OCI-LY1 (cell line): Measurements from ENCODE around the gene FARP1.

ENCODE experiments used
- H2AFZ ChIP-seq: fragments of 200-600 bp; sonication (generic), shearing (Covaris generic); 2 replicates; pipeline ENCODE4 v1.6.0; 2014; ENCODE audit warnings: antibody characterized with exemption, mild to moderate bottlenecking, low read length
- H3F3A ChIP-seq: fragments of 200-600 bp; sonication (generic), shearing (Covaris generic); 2 replicates; pipeline ENCODE4 v1.6.0; 2014; ENCODE audit warnings: mild to moderate bottlenecking, antibody characterized with exemption, low read length, moderate library complexity; ENCODE audit not compliant: insufficient read depth
- H3K27ac ChIP-seq: fragments of 200-600 bp; sonication (generic); 2 replicates; pipeline ENCODE4 v1.5.1; 2014; ENCODE audit warnings: low read length, mixed run types, mild to moderate bottlenecking, low read depth; ENCODE audit not compliant: poor library complexity, severe bottlenecking
- H3K27me3 ChIP-seq: fragments of 200-600 bp; sonication (generic); 2 replicates; pipeline ENCODE4 v1.6.0; 2014; ENCODE audit warnings: antibody characterized with exemption, mild to moderate bottlenecking, low read length, moderate library complexity; ENCODE audit not compliant: insufficient read depth
- H3K36me3 ChIP-seq: fragments of 200-600 bp; sonication (generic); 2 replicates; pipeline ENCODE4 v1.6.1; 2014; ENCODE audit warnings: mild to moderate bottlenecking, antibody characterized with exemption, low read length, moderate library complexity, mixed read lengths; ENCODE audit not compliant: insufficient read depth
- H3K4me1 ChIP-seq: fragments of 200-600 bp; sonication (generic); 2 replicates; pipeline ENCODE4 v1.5.1; 2014; ENCODE audit warnings: mild to moderate bottlenecking, low read length, moderate library complexity; ENCODE audit not compliant: insufficient read depth, severe bottlenecking
- H3K4me2 ChIP-seq: fragments of 200-600 bp; sonication (generic), shearing (Covaris generic); 2 replicates; pipeline ENCODE4 v1.6.1; 2014; ENCODE audit warnings: low read length
- H3K4me3 ChIP-seq: fragments of 200-600 bp; sonication (generic); 2 replicates; pipeline ENCODE4 v1.5.1; 2014; ENCODE audit warnings: low read length, low read depth, mild to moderate bottlenecking, mixed read lengths; ENCODE audit not compliant: poor library complexity, severe bottlenecking
- H3K79me2 ChIP-seq: fragments of 200-600 bp; shearing (Covaris generic); 2 replicates; pipeline ENCODE4 v1.6.1; 2016; ENCODE audit warnings: mixed run types, low read length, mixed read lengths; ENCODE audit not compliant: insufficient read depth
- H3K9ac ChIP-seq: fragments of 200-600 bp; sonication (generic), shearing (Covaris generic); 2 replicates; pipeline ENCODE4 v1.6.1; 2014; ENCODE audit warnings: mild to moderate bottlenecking, low read length, mixed read lengths
- H3K9me2 ChIP-seq: fragments of 200-600 bp; sonication (generic), shearing (Covaris generic); 2 replicates; pipeline ENCODE4 v1.6.1; 2014; ENCODE audit warnings: low read depth, mild to moderate bottlenecking, low read length, mixed read lengths
- H3K9me3 ChIP-seq: fragments of 200-600 bp; shearing (Covaris generic); 2 replicates; pipeline ENCODE4 v1.6.1; 2014; ENCODE audit warnings: low read length, mixed read lengths
- H4K20me1 ChIP-seq: fragments of 200-600 bp; sonication (generic), shearing (Covaris generic); 2 replicates; pipeline ENCODE4 v1.6.0; 2016; ENCODE audit warnings: mild to moderate bottlenecking, low read length; ENCODE audit not compliant: insufficient read depth
- CTCF ChIP-seq: fragments of 200-600 bp; sonication (generic), shearing (Covaris generic); IDR thresholded peaks from 2 replicates; pipeline ENCODE4 v1.5.1; 2017; ENCODE audit warnings: mild to moderate bottlenecking, antibody characterized with exemption, low read length, moderate library complexity, mixed read lengths
- EZH2 ChIP-seq: fragments of 200-600 bp; sonication (generic), shearing (Covaris generic); IDR thresholded peaks from 2 replicates; pipeline ENCODE4 v1.8.0; 2017; ENCODE audit warnings: borderline replicate concordance, mixed run types, mild to moderate bottlenecking, antibody characterized with exemption, low read length, moderate library complexity, mixed read lengths

FARP1 gene

GRCh38 chr13:98192008-98192407 lies 49.1 kb downstream of the FARP1 start:
- no peak overlapping the region for H2AFZ ChIP-seq
- no peaks in the 10 kb centered on the region for H4K20me1 ChIP-seq

GRCh38 chr13:98195054-98195791 lies 52.3 kb downstream of the FARP1 start:
- H4K20me1 ChIP-seq = no peaks in the 10 kb centered on the region
- no peaks in the 10 kb centered on the region for H3F3A ChIP-seq
- H3K9me2 ChIP-seq = no peaks in the 10 kb centered on the region
- no peak overlapping the region for H3K9ac ChIP-seq
- no peaks in the 10 kb centered on the region for H3K4me1 ChIP-seq
- no peak overlapping the region for H3K4me2 ChIP-seq
- TF ChIP-seq EZH2 (no peak), CTCF (no peak)
- H2AFZ ChIP-seq = no peak overlapping the region
- no peaks in the 10 kb centered on the region for H3K79me2 ChIP-seq
- H3K36me3 ChIP-seq = no peaks in the 10 kb centered on the region
- H3K4me3 ChIP-seq = no peak overlapping the region
- no peaks in the 10 kb centered on the region for H3K9me3 ChIP-seq
- no peaks in the 10 kb centered on the region; the same call in 1 of the 2 replicates for H3K27me3 ChIP-seq
- no peak overlapping the region for H3K27ac ChIP-seq

More at GRCh38 chr13:98192008-98192407, 49.1 kb downstream of the FARP1 start:
- H3K4me3 ChIP-seq = no peak overlapping the region
- H3K27ac ChIP-seq = no peak overlapping the region
- no peaks in the 10 kb centered on the region for H3K9me2 ChIP-seq
- H3F3A ChIP-seq = no peaks in the 10 kb centered on the region
- no peaks in the 10 kb centered on the region for H3K4me1 ChIP-seq
- no peaks in the 10 kb centered on the region for H3K27me3 ChIP-seq
- H3K9ac ChIP-seq = no peak overlapping the region
- H3K4me2 ChIP-seq = no peak overlapping the region
- H3K79me2 ChIP-seq = no peaks in the 10 kb centered on the region
- no peaks in the 10 kb centered on the region for H3K36me3 ChIP-seq
- TF ChIP-seq CTCF = no peak
- TF ChIP-seq EZH2 = no peak
- H3K9me3 ChIP-seq = no peaks in the 10 kb centered on the region

- Histone ChIP-seq H3K9me2 (no peaks in the 10 kb centered on the region), H2AFZ (no peak overlapping the region), H3K4me2 (no peak overlapping the region), H3K79me2 (no peaks in the 10 kb centered on the region), H3K27ac (no peak overlapping the region), H3K36me3 (no peaks in the 10 kb centered on the region), H3K9me3 (no peaks in the 10 kb centered on the region), H3K4me3 (no peak overlapping the region), H3K27me3 (no peaks in the 10 kb centered on the region; the same call in 1 of the 2 replicates), H3K4me1 (no peaks in the 10 kb centered on the region), H3F3A (no peaks in the 10 kb centered on the region), H3K9ac (no peak overlapping the region), H4K20me1 (no peaks in the 10 kb centered on the region)
- TF ChIP-seq CTCF (no peak), EZH2 (no peak)
These were observed 55.8 kb downstream of the FARP1 start for GRCh38 chr13:98198683-98199082.
